ENCODE measurements around the gene DENND5A.

GRCh38 chr11:9250139-9250582 lies 15.0 kb downstream of the DENND5A start:
- TF ChIP-seq CTCF (IDR thresholded peaks at IDR 0.05) (no peak), POLR2A (IDR thresholded peaks at IDR 0.05) (no peak)
